AG04449 (cell line): ENCODE measurements around the gene IGLON5.

Experiments
- CTCF ChIA-PET: fragments of 350-600 bp; formaldehyde crosslinking; extraction: SDS; loops from one replicate; lab custom pipeline; 2021; ENCODE audit warnings: antibody characterized with exemption; lab: Yijun Ruan, JAX
- POLR2A ChIA-PET: fragments of 400-600, 350-600 bp; formaldehyde crosslinking; extraction: SDS; loops from one replicate; lab custom pipeline; 2020; ENCODE audit warnings: antibody characterized with exemption, inconsistent platforms; lab: Yijun Ruan, JAX
- DNase-seq: peaks from one replicate; pipeline ENCODE4 v3.0.0-alpha.2; 2010; ENCODE audit warnings: low read depth, low spot score
- H3K4me3 ChIP-seq: 2 replicates; pipeline ENCODE4 v1.5.1; 2011; ENCODE audit warnings: low read depth, mild to moderate bottlenecking, control low read depth, low read length
- CTCF ChIP-seq: IDR thresholded peaks from one replicate; pipeline ENCODE4 v1.5.1; 2011; ENCODE audit warnings: mild to moderate bottlenecking, moderate library complexity, low read length, control low read depth, inconsistent platforms; ENCODE audit not compliant: insufficient read depth; ENCODE audit errors: missing control alignments

Gene IGLON5

GRCh38 chr19:51311351-51312257 is at the start of gene IGLON5:
TSS of gene IGLON5 (plus strand) at chr19:51311644. CDS start at chr19:51311848, 204 bp downstream.
- CTCF ChIA-PET = no interaction called here
- no peak within 1 kb of the TSS for H3K4me3 ChIP-seq
- POLR2A ChIA-PET = no interaction called here
- TF ChIP-seq CTCF = no peak
- DNase-seq = no peak

- no peak for DNase-seq
- TF ChIP-seq CTCF = no peak
- ChIA-PET POLR2A (no interaction called here), CTCF (no interaction called here)
- no peak overlapping the region for H3K4me3 ChIP-seq
Measured at GRCh38 chr19:51263808-51264207, 47.6 kb upstream of the IGLON5 start.

GRCh38 chr19:51271067-51271466 is 40.4 kb upstream of the IGLON5 start:
- CTCF ChIA-PET = interaction anchor here (1.1 kb wide), 1 partner anchor 11 kb away, joined by 5 read pairs; no protein-coding TSS in a partner anchor

GRCh38 chr19:51272183-51272810 is 39.1 kb upstream of the IGLON5 start:
- ChIA-PET CTCF (no interaction called here), POLR2A (no interaction called here)
- TF ChIP-seq CTCF = no peak
- H3K4me3 ChIP-seq = no peak overlapping the region
- DNase-seq = no peak

More at GRCh38 chr19:51271067-51271466, 40.4 kb upstream of the IGLON5 start:
- H3K4me3 ChIP-seq = no peak overlapping the region
- no peak for DNase-seq
- POLR2A ChIA-PET = no interaction called here
- no peak for TF ChIP-seq CTCF

- no peak for TF ChIP-seq CTCF
- ChIA-PET CTCF (no interaction called here), POLR2A (no interaction called here)
- no peak overlapping the region for H3K4me3 ChIP-seq
- no peak for DNase-seq
Measured at GRCh38 chr19:51274049-51274770, 37.2 kb upstream of the IGLON5 start.
